HG02759 (cell line): Measurements from ENCODE around the gene ZNF532.
"Not testable (repeated sequence)": the region's sequence is repeated elsewhere in the genome, so short reads cannot be mapped to it uniquely, and the experiment has no call there.

Experiments
- ATAC-seq: cut with Tn5 transposase; IDR thresholded peaks from one replicate; pipeline ENCODE4 v1.9.1; 2021; ENCODE audit warnings: mild to moderate bottlenecking, moderate library complexity; ENCODE audit not compliant: unreplicated experiment

The ZNF532 gene

GRCh38 chr18:58900015-58900649, 35.5 kb downstream of the ZNF532 start:
- ATAC-seq: no peak

DNA sequence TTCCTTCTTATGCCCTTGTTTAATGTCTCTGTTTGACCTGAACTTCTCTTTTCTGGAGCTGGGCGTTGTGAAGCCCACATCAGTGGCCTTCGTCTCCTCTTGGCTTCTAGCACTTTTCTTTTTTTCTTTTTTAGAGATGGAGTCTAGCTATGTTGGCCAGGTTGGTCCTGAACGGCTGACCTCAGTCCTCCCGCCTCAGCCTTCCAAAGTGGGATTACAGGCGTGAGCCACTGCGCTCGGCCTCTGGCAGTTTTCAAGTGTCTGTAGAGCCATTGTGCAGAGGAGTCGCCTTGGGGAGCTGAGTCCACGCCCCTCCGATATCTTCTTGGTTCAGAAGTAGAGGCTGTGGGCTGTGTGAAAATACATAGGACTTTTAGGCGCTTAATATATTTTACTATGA, 36.5 kb downstream of the ZNF532 start:
- no peak for ATAC-seq

DNA sequence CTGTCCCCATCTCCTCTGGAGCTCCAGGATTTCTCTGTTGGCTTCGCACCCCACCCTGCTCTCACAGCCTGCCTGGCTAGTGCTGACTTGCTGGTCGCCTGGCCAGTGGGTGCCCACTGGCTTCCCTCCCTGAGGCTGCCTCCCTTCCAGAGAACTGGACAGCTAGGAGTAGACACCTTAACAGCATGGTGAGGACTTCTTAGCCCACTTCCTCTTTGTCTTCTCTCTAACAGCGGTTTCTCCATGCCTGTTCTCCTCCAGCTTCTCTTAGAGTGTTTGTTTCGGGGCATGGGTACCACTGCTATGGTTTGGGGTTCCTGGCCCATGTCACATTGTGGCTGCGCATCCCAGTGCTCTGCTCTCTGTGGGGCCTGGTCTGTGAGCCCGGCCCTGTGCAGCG, 37.1 kb downstream of the ZNF532 start:
- ATAC-seq: no peak

DNA sequence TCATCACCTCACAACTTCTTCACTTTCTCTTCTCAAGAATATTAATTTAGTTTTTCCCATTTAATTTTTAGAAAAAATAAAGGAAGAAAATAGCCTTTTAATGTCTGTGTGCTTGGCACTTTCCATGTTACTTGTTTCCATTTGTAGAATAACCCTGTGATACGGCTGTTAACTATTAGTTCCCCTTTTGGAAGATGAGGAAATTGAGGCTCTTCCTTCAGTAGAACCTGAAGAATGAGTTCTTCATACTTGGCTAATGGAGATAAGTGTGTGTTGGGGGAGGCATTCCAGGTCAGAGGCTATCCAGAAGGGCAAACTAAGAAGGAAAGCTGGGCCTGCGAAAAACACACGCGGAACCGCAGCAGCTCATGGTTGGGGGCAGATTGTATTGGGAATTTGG, 38.3 kb downstream of the ZNF532 start:
- no peak for ATAC-seq

DNA sequence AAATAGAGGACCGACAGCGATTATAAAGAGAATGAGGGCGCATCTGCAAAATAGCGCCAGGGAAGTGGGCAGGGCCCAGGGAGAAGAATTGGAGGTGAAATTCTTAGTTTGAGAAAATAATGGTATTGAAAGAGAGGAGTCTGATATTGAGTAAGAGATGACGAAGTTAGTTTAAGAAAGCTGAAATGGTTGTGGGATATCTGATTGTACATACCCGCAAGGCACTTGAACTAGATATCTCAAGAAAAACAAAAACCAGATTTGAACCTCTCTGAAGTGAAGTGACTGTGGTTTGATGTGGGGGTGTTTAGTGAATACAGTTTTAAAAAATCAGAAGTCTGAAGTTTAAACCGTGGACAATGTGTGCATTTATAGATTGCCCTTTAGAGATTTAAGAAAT, 38.9 kb downstream of the ZNF532 start:
- ATAC-seq: no peak

DNA sequence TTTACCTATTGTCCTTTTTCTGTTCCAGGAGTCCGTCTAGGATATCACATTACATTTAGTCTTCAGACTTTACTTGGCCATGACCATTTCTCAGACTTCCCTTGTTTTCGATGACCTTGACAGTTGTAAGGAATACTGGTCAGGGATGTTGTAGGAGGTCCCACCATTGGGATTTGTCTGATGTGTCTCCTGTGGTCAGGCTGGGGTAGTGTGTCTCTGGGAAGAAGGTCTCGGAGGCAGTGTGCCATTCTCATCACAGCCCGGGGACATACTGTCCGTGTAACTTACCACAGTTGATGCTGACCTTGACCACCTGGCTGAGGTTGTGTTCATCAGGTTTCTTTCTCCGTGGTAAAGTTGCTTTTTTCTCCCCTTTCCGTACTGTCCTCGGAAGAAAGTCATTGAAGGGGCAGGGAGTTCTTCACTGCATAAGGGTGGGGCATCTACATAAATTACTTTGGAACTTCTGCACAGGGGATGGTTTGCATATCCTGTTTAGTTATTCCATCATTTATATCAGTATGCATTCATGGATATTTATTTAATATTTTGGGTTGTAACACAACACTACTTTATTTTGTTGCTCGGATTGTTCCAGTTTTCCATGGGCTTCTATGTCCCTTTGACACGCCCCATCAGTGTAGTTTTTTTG, 41.2 kb downstream of the ZNF532 start:
- no peak for ATAC-seq

DNA sequence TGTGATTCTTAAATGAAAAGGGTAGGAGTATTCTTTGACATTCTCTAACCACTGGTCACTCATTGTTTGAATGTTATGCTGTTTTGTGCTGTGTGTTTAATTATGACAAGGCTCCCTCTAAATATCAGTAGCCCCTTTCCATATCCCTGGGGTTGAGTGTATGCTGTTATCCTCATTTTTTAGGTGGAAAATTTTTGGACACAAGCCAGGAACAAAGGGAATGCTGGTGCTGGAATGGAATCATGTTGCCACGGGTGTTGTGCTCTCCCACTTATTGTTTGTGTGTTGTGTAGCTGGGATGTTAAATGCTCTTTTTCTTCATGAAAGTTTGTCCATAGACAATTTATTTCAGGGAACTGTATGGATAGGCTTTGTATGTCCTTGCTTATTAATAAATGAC, 43.3 kb downstream of the ZNF532 start:
- ATAC-seq: no peak

- no peak for ATAC-seq
Observed at GRCh38 chr18:58909521-58909920, 44.8 kb downstream of the ZNF532 start.

- no peak for ATAC-seq
Observed at GRCh38 chr18:58911241-58911640, 46.6 kb downstream of the ZNF532 start.

GRCh38 chr18:58911766-58912165, 47.1 kb downstream of the ZNF532 start:
- ATAC-seq: no peak

DNA sequence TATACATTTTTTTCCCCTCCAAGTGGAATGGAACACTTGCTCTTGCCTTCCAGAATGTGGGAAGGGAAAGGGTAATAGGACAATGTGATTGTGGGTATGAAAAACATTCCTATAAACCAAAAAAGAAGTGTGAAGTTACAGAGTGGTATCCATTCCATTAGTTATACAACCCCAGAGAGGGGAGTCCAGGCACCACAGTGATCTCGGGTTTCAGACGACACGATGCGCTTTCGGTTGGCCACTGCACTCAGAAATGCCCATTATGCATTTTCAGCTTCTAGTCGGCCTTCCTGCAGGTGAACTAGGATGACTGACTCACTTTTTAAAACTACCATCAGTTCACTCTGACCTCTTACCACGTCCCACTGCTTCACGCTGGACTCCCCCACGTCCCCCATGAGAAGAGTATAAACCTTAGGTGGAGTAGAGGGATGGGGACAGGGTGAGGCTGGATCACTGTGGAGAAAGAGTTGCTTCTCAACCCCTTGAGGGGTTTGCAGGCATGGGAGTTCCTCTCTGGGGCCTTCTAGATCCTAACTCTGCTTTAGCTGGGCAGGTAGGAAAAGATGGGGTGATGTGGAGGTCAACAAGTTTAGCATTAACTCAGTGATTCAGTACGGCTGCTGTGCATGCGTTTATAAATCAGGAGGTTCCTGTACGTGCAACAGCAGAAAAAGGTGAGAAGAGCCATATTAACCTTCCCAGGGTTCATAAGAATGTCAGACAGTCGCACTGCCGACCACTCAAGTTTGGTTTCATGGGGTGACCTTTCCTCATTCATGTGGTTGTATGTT, 50.5 kb downstream of the ZNF532 start:
- ATAC-seq: no peak

GRCh38 chr18:58915995-58916394, 51.3 kb downstream of the ZNF532 start:
- no peak for ATAC-seq

DNA sequence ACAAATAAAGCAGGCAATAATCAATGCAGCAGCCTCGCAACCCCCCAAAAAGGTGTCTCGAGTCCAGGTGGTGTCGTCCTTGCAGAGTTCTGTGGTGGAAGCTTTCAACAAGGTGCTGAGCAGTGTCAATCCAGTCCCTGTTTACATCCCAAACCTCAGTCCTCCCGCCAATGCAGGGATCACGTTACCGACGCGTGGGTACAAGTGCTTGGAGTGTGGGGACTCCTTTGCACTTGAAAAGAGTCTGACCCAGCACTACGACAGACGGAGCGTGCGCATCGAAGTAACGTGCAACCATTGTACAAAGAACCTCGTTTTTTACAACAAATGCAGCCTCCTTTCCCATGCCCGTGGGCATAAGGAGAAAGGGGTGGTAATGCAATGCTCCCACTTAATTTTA, 55.3 kb downstream of the ZNF532 start:
- not testable (repeated sequence) for ATAC-seq

GRCh38 chr18:58922995-58923394, 58.3 kb downstream of the ZNF532 start:
- no peak for ATAC-seq

GRCh38 chr18:58924473-58924872, 59.8 kb downstream of the ZNF532 start:
- ATAC-seq: no peak

DNA sequence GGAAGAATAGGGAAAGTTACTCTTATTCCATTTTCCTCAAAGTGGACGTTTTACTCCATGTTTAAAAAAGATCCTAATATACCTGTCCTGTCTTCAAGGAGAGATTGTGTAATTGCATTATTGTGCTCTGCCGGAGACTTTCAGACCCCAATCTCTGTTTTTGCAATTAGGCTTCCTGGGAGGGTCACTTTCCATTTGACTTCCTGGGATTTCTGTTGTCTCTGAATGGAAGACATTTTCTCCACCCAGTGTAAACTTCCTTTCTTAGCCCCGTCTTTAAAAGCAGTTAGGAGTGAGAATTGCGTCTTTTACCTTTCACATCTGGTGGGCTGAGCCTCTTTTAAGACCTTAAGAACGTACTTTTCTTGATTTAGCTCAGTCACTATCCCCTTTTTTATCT, 63.0 kb downstream of the ZNF532 start:
- ATAC-seq: no peak

- no peak for ATAC-seq
Observed at GRCh38 chr18:58928386-58928785, 63.7 kb downstream of the ZNF532 start.

GRCh38 chr18:58929206-58929605, 64.5 kb downstream of the ZNF532 start:
- no peak for ATAC-seq

DNA sequence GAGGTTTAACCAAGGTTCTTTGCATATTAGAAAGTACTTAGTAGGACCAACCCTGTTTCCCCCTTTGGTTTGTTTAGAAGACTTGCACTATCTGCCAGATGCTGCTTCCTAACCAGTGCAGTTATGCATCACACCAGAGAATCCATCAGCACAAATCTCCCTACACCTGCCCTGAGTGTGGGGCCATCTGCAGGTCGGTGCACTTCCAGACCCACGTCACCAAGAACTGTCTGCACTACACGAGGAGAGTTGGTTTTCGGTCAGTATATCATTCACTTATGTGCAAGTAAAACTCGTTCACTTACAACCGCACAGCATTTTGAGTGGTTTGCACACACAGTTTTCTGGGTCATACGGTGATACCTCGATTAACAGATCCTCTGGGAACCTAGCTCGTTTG, 69.7 kb downstream of the ZNF532 start:
- ATAC-seq: no peak

DNA sequence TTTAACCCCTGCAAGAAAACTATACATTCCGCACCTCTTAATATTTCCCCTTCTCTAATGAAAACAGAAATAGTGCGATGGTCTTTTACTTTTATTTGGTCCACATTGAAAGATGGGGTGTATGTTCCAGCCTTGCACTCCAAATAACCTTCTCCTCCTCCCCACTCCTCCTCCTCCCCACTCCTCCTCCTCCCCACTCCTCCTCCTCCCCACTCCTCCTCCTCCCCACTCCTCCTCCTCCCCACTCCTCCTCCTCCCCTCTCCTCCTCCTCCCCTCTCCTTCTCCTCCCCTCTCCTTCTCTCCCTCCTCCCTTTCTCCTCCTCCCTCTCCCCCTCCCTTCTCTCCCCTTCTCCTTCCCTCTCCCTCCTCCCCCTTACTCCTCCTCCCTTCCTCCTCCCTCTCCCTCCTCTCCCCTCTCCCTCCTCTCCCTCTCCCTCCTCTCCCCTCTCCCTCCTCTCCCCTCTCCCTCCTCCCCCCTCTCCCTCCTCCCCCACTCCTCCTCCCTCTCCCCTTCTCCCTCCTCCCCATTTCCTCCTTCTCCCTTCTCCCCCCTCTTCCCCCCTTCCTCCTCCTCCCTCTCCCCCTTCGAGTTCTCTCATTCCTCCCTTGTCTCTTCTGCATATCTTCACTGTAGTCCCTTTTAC, 70.4 kb downstream of the ZNF532 start:
- ATAC-seq: no peak

DNA sequence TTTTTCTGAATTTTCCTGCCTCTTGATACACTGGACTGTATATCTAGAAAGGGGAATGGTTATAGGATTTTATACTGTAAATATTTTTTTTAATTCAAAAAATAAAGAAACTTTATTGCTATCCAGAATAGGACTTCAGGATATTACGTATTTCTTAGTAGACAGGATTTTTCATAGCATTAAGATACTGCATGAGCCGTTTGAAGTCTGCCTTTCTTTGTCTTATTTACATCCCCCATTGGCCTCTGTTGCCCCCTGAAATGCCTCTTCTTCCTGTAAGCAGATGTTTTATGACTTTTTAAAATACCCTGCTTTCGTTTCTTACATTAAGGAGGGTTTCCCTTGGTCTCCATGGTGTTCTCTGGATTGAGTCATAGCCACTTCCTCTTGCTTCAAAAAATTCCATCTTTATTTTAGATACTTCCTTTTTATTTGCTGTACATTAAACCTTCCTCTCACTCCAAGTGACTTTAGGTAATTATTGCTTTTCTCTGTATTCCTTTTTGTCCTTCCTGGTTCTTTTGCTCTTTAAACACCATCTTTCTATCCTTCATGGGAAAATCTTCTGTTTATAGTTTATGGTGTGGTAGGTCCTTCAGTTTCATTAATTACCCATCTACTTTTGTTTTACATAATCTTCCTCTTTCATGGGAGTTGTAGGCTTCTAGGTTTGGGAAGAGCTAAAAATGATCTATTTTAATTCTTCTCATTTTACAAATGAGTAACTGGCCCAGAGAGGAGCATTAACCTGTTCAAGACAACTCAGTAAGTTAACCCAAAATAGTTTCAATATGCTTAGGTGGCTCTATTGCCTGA, 72.6 kb downstream of the ZNF532 start:
- no peak for ATAC-seq
